NCI-H2227 (cell line): ENCODE measurements around the gene PCDHB11.
"Not testable (repeated sequence)": the region's sequence is repeated elsewhere in the genome, so short reads cannot be mapped to it uniquely, and the experiment has no call there.

Experiments
- DNase-seq: peaks from one replicate; lab custom pipeline; 2025; ENCODE audit not compliant: unreplicated experiment; lab: John Stamatoyannopoulos, UW

The PCDHB11 gene

DNA sequence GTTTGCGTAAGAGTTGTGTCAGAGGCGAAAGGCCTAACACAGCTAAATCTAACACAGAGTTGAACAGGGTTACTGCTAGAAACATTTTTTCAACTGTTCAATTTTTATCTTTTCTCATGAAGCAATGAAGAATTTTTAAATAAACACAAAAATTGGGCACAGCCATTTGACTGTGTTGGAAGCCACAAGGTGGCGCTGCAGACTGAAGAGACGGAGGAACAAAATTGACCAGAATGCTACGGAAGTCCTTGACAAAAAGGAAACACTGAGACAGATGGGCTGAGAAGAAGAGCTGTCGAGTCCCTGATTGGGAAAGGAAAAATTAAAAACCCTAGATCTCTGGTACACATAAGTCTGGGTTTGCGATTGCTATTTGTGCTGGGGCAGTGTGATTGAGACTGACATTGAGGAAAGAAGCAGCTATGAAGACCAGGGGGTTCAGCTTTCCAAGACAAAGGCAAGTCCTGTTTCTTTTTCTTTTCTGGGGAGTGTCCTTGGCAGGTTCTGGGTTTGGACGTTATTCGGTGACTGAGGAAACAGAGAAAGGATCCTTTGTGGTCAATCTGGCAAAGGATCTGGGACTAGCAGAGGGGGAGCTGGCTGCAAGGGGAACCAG, 12.4 kb upstream of the PCDHB11 start, which contains the start of gene PCDHB9:
TSS of gene PCDHB9 (plus strand) at position 265 of the 616 bp plus-strand sequence. CDS start at position 423, 158 bp downstream.
- peak; percentile 80 for DNase-seq

GRCh38 chr5:141188682-141189081, 10.7 kb upstream of the PCDHB11 start:
- DNase-seq = not testable (repeated sequence)

- DNase-seq = not testable (repeated sequence)
These were observed 10.3 kb upstream of the PCDHB11 start for GRCh38 chr5:141189131-141189530.

- DNase-seq = peak; percentile 63
These were observed 7.2 kb upstream of the PCDHB11 start, which contains the start of gene PCDHB10 for GRCh38 chr5:141192110-141192725. TSS of gene PCDHB10 (plus strand) at chr5:141192353. CDS start at chr5:141192553, 200 bp downstream.

- not testable (repeated sequence) for DNase-seq
These were observed 5.1 kb upstream of the PCDHB11 start for GRCh38 chr5:141194332-141194731.

DNA sequence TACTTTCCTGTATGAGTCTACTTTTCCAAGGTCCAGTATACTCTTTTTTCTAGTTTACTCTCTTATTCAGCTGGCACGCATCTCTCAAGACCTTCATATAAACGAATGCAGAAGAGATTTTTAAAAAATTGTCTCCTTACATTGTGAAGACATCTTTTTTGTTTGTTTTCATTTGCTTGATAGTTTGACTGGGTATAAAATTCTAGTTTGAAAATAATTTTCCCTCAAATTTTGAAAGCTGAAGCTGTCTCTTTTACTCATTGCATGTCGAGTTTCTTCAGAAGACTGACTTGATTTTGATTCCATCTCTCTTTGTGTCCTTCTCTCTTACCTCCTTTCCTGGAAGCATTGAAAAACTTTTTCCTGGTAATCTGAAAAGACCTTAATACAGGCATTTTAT, 3.1 kb upstream of the PCDHB11 start:
- no peak for DNase-seq

DNA sequence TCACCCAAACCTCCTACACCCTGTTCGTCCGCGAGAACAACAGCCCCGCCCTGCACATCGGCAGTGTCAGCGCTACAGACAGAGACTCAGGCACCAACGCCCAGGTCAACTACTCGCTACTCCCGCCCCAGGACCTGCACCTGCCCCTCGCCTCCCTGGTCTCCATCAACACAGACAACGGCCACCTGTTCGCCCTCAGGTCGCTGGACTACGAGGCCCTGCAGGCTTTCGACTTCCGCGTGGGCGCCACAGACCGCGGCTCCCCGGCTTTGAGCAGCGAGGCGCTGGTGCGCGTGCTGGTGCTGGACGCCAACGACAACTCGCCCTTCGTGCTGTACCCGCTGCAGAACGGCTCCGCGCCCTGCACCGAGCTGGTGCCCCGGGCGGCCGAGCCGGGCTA, 1.7 kb downstream of the PCDHB11 start:
- not testable (repeated sequence) for DNase-seq

GRCh38 chr5:141201646-141202045, 2.2 kb downstream of the PCDHB11 start:
- DNase-seq = not testable (repeated sequence)

GRCh38 chr5:141208478-141208877, 9.1 kb downstream of the PCDHB11 start, which contains the start of gene PCDHB12:
TSS of gene PCDHB12 (plus strand) at chr5:141208719. CDS start at chr5:141208908, 189 bp downstream.
- DNase-seq = no peak

GRCh38 chr5:141210281-141210680, 10.9 kb downstream of the PCDHB11 start:
- not testable (repeated sequence) for DNase-seq

- not testable (repeated sequence) for DNase-seq
These were observed 11.4 kb downstream of the PCDHB11 start for GRCh38 chr5:141210849-141211248.

DNA sequence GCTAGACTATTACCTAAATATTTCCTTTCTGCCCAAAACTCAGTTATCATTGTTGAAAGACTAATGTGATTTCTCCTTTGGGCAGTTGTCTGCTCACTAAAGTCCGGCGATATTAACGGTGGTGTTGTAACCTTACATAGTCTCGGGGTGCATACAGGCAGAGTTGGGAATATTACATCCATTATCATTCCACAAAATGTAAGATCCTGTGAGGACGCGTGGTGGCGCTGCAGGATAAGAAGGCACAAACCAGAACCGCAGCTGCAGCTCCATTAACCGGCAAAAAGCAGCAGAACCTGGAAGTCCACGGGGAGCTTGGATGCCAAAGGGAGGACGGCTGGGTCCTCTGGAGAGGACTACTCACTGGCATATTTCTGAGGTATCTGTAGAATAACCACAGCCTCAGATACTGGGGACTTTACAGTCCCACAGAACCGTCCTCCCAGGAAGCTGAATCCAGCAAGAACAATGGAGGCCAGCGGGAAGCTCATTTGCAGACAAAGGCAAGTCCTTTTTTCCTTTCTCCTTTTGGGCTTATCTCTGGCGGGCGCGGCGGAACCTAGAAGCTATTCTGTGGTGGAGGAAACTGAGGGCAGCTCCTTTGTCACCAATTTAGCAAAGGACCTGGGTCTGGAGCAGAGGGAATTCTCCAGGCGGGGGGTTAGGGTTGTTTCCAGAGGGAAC, 14.4 kb downstream of the PCDHB11 start, which contains the start of gene PCDHB13:
TSS of gene PCDHB13 (plus strand) at position 264 of the 684 bp plus-strand sequence. CDS start at position 469, 205 bp downstream.
- DNase-seq = peak; percentile 60

GRCh38 chr5:141214583-141214982, 15.2 kb downstream of the PCDHB11 start:
- not testable (repeated sequence) for DNase-seq

- DNase-seq = not testable (repeated sequence)
These were observed 16.1 kb downstream of the PCDHB11 start for GRCh38 chr5:141215504-141215903.

DNA sequence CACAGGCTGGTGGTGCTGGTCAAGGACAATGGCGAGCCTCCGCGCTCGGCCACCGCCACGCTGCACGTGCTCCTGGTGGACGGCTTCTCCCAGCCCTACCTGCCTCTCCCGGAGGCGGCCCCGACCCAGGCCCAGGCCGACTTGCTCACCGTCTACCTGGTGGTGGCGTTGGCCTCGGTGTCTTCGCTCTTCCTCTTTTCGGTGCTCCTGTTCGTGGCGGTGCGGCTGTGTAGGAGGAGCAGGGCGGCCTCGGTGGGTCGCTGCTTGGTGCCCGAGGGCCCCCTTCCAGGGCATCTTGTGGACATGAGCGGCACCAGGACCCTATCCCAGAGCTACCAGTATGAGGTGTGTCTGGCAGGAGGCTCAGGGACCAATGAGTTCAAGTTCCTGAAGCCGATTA, 16.6 kb downstream of the PCDHB11 start:
- DNase-seq = not testable (repeated sequence)

DNA sequence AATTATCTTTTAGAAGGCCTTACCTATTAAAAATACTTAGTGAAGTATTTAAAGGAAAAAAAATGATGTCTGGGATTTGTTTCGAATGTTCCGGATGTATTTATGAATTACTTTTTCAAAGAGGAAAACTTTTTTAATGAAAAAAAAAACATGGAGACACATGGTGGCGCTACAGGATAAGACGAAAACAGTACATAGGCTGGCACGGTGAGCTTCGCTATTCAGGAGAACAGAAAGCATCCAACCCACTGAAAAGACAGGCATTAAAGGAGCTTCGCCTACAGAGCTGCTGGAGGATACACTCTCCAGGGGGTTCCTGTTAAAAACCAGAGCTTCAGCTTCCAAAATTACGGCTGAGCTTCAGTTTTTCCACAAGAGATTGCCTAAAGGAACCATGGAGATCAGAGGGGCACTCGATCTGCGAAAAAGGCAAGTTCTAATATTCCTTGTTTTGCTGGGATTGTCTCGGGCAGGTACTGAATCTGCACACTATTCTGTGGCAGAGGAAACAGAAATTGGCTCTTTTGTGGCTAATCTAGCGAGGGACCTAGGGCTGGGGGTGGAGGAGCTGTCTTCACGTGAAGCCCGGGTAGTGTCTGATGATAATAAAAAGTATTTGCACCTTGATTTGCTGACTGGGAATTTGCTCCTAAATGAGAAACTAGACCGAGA, 23.8 kb downstream of the PCDHB11 start, which contains the start of gene PCDHB14:
TSS of gene PCDHB14 (plus strand) at position 232 of the 672 bp plus-strand sequence. CDS start at position 395, 163 bp downstream.
- DNase-seq = peak; percentile 57

GRCh38 chr5:141224844-141225243, 25.4 kb downstream of the PCDHB11 start:
- DNase-seq = not testable (repeated sequence)

- DNase-seq = not testable (repeated sequence)
These were observed 26.0 kb downstream of the PCDHB11 start for GRCh38 chr5:141225421-141225820.

- peak; percentile 40 for DNase-seq
These were observed 34.8 kb downstream of the PCDHB11 start for GRCh38 chr5:141234109-141234667.

DNA sequence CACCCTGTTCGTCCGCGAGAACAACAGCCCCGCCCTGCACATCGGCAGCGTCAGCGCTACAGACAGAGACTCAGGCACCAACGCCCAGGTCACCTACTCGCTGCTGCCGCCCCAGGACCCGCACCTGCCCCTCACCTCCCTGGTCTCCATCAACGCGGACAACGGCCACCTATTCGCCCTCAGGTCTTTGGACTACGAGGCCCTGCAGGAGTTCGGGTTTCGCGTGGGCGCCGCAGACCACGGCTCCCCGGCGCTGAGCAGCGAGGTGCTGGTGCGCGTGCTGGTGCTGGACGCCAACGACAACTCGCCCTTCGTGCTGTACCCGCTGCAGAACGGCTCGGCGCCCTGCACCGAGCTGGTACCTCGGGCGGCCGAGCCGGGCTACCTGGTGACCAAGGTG, 36.5 kb downstream of the PCDHB11 start:
- not testable (repeated sequence) for DNase-seq
